VCaP (cell line): ENCODE data around the gene OTOGL.

Source experiments
- H3K27ac ChIP-seq: fragments of 450-650 bp; 2 replicates; pipeline ENCODE4 v1.5.1; 2017
- CTCF ChIP-seq: fragments of 450-650 bp; conservative IDR thresholded peaks from 2 replicates; pipeline ENCODE4 v1.5.1; 2017; ENCODE audit warnings: mild to moderate bottlenecking, moderate library complexity

OTOGL gene

GRCh38 chr12:80156306-80156705 is 57.0 kb downstream of the OTOGL start:
- no peak for TF ChIP-seq CTCF

GRCh38 chr12:80157645-80158044 is 58.3 kb downstream of the OTOGL start:
- TF ChIP-seq CTCF, result no peak
- no peak overlapping the region for H3K27ac ChIP-seq

More at GRCh38 chr12:80156306-80156705, 57.0 kb downstream of the OTOGL start:
- no peak overlapping the region for H3K27ac ChIP-seq

DNA sequence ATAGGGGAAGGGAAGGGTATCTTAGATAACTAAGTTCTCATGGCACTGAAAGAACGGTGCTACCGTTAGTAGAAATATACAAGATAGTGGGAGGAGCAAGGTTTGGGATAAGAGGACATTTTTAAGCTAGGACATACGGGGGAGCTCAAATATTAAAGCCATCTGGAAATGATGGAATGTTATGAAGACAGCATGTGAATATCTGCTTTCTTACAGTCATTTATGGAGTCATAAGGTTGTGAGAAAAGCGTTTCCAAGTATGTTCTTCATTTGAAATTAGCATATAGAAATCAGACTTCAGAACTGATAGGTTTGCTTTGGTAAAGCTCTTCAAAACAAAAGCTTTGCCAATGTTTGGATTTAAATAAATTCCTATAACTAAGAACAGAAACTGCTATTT is 62.3 kb downstream of the OTOGL start:
- no peak for TF ChIP-seq CTCF

GRCh38 chr12:80162177-80162576 is 62.8 kb downstream of the OTOGL start:
- TF ChIP-seq CTCF, result no peak
- H3K27ac ChIP-seq, result no peak overlapping the region

More for the DNA sequence above, 62.3 kb downstream of the OTOGL start:
- H3K27ac ChIP-seq, result no peak overlapping the region

- H3K27ac ChIP-seq, result no peak overlapping the region
- no peak for TF ChIP-seq CTCF
These were observed 66.4 kb downstream of the OTOGL start for GRCh38 chr12:80165746-80166145.

DNA sequence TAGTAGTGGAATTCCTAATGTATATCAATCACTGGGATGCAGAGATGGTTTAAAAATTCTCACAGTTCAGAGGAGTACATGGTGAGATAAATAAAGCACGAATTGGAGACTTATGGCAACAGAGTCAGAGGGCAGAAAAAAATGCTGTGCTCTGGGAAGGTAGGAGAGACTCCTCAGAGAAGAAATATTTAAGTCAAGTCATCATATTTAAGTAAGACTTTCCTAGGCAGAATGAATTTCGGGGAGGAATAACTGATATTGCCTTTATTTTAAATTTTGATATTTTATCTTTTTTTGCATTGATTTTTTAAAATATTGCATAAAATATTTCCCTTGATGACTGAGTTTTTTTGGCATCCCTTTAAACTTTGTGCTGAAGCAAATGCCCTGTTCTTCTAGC is 67.4 kb downstream of the OTOGL start:
- no peak overlapping the region for H3K27ac ChIP-seq
- TF ChIP-seq CTCF, result no peak

DNA sequence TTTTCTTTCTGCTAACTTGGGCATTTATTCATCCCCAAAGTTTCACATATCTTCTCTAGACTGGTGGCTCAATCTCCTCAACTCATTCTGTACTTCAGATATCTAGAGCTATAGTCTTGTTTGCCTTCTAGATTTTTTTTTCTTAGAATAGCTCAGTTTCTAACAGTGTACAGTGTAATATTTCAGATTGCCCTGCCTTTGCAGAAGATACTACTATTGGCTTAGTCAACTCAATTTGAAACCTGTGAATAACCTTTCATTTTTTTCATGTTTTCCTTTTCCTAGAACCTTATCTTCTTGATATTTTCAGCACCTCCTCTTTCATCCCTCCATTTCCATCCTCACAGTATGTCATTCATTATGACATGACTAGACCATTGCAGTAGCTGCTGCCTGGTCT is 69.6 kb downstream of the OTOGL start:
- H3K27ac ChIP-seq, result no peak overlapping the region
- no peak for TF ChIP-seq CTCF

- TF ChIP-seq CTCF, result no peak
- H3K27ac ChIP-seq, result no peak overlapping the region
These were observed 71.6 kb downstream of the OTOGL start for GRCh38 chr12:80170915-80171314.
